Smooth muscle cell (in vitro differentiated cells): Measurements from ENCODE around the gene TUBGCP4. TPM values are rescaled to one million over a fixed set of nuclear protein-coding genes. Genes with fewer than 3 reads are reported as not detected.

Experiments used
- DNase-seq: peaks from one replicate; lab custom pipeline; 2025; ENCODE audit not compliant: unreplicated experiment; lab: John Stamatoyannopoulos, UW
- H2AFZ ChIP-seq: fragments of 200-600 bp; sonication (generic); 2 replicates; pipeline ENCODE4 v1.6.0; 2016; ENCODE audit warnings: antibody characterized with exemption, low read depth, mild to moderate bottlenecking
- H3F3A ChIP-seq: fragments of 200-600 bp; sonication (generic); 2 replicates; pipeline ENCODE4 v1.6.0; 2017; ENCODE audit warnings: antibody characterized with exemption, low read depth
- H3K27ac ChIP-seq: fragments of 200-600 bp; sonication (generic); 2 replicates; pipeline ENCODE4 v1.5.1; 2016; ENCODE audit warnings: low read depth, mild to moderate bottlenecking
- H3K27me3 ChIP-seq: fragments of 200-600 bp; sonication (generic); 2 replicates; pipeline ENCODE4 v1.6.1; 2016; ENCODE audit warnings: low read depth, mild to moderate bottlenecking
- H3K36me3 ChIP-seq: fragments of 200-600 bp; sonication (generic); 2 replicates; pipeline ENCODE4 v1.5.1; 2016; ENCODE audit warnings: low read depth
- H3K4me1 ChIP-seq: fragments of 200-600 bp; sonication (generic); 2 replicates; pipeline ENCODE4 v1.5.1; 2016; ENCODE audit warnings: low read depth
- H3K4me2 ChIP-seq: fragments of 200-600 bp; sonication (generic); 2 replicates; pipeline ENCODE4 v1.6.0; 2016; ENCODE audit warnings: mild to moderate bottlenecking
- H3K4me3 ChIP-seq: fragments of 200-600 bp; sonication (generic); 2 replicates; pipeline ENCODE4 v1.5.1; 2016; ENCODE audit warnings: mild to moderate bottlenecking
- H3K79me2 ChIP-seq: fragments of 200-600 bp; sonication (generic); 2 replicates; pipeline ENCODE4 v1.6.0; 2016; ENCODE audit warnings: low read depth, mild to moderate bottlenecking
- H3K9ac ChIP-seq: fragments of 200-600 bp; sonication (generic); 2 replicates; pipeline ENCODE4 v1.6.0; 2016; ENCODE audit warnings: low read depth
- H3K9me3 ChIP-seq: fragments of 200-600 bp; sonication (generic); replicated peaks from 2 replicates; pipeline ENCODE4 v1.5.1; 2016; ENCODE audit warnings: low read depth
- H4K20me1 ChIP-seq: fragments of 200-600 bp; sonication (generic); 2 replicates; pipeline ENCODE4 v1.6.0; 2016; ENCODE audit warnings: low read depth
- WGBS: methylation state at CpG from one replicate; pipeline ENCODE4 v1.1.7; 2016; ENCODE audit warnings: low lambda C conversion rate; 5-methylcytosine and 5-hydroxymethylcytosine counted together
- polyA plus RNA-seq: library from polyadenylated mRNA; unstranded; fragments of >200 nt; fragmentation: Nextera tagmentation; extraction: Ambion mirVana; gene quantifications from 2 replicates; pipeline ENCODE4 v1.2.1, GENCODE V29; 2016
- total RNA-seq: library from RNA; depleted of rRNA; stranded (reverse); fragments of >200 nt; gene quantifications from 2 replicates; pipeline ENCODE4 v1.2.3, GENCODE V29; 2014
- TF ChIP-seq, protein P1 (sequence below): fragments of 200-600 bp; sonication (generic); IDR thresholded peaks from 2 replicates; pipeline ENCODE4 v1.5.1; 2017; ENCODE audit warnings: borderline replicate concordance, mild to moderate bottlenecking, antibody characterized with exemption; ENCODE audit not compliant: insufficient read depth, poor library complexity, severe bottlenecking

TUBGCP4 gene
- total and polyA plus RNA-seq, 2 experiments from 2014 or later: 10.2 to 11.4 TPM

- Histone ChIP-seq H3K79me2 (no peaks in the 10 kb centered on the region), H2AFZ (no peak overlapping the region), H3K9ac (no peak overlapping the region), H3K36me3 (peaks cover 36% of the 10 kb centered on the region), H3K9me3 (no peaks in the 10 kb centered on the region), H3K4me1 (no peaks in the 10 kb centered on the region), H3K4me2 (no peak overlapping the region), H3K27me3 (no peaks in the 10 kb centered on the region), H4K20me1 (peaks cover 8% of the 10 kb centered on the region), H3F3A (no peaks in the 10 kb centered on the region), H3K4me3 (no peak overlapping the region), H3K27ac (no peak overlapping the region)
- 100% methylated on average over 2 of the region's 2 CpGs for WGBS
- no peak for DNase-seq
- TF ChIP-seq, protein P1, sequence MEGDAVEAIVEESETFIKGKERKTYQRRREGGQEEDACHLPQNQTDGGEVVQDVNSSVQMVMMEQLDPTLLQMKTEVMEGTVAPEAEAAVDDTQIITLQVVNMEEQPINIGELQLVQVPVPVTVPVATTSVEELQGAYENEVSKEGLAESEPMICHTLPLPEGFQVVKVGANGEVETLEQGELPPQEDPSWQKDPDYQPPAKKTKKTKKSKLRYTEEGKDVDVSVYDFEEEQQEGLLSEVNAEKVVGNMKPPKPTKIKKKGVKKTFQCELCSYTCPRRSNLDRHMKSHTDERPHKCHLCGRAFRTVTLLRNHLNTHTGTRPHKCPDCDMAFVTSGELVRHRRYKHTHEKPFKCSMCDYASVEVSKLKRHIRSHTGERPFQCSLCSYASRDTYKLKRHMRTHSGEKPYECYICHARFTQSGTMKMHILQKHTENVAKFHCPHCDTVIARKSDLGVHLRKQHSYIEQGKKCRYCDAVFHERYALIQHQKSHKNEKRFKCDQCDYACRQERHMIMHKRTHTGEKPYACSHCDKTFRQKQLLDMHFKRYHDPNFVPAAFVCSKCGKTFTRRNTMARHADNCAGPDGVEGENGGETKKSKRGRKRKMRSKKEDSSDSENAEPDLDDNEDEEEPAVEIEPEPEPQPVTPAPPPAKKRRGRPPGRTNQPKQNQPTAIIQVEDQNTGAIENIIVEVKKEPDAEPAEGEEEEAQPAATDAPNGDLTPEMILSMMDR: no peak
Measured at GRCh38 chr15:43406808-43407207, 35.9 kb downstream of the TUBGCP4 start.

GRCh38 chr15:43408789-43409188, 37.9 kb downstream of the TUBGCP4 start:
- Histone ChIP-seq H3K4me1 (no peaks in the 10 kb centered on the region), H3K27me3 (no peaks in the 10 kb centered on the region), H3K9ac (no peak overlapping the region), H3K36me3 (peaks cover 41% of the 10 kb centered on the region), H3K9me3 (no peaks in the 10 kb centered on the region), H3K4me3 (no peak overlapping the region), H3K27ac (no peak overlapping the region), H2AFZ (no peak overlapping the region), H3F3A (no peaks in the 10 kb centered on the region), H3K4me2 (no peak overlapping the region), H4K20me1 (peaks cover 8% of the 10 kb centered on the region), H3K79me2 (no peaks in the 10 kb centered on the region)
- TF ChIP-seq, protein P1: no peak
- DNase-seq: no peak
- WGBS: 73% methylated on average over 4 of the region's 4 CpGs

GRCh38 chr15:43410572-43411214, 39.8 kb downstream of the TUBGCP4 start:
- H3K36me3 ChIP-seq: peaks cover 34% of the 10 kb centered on the region
- no peak overlapping the region for H3K9ac ChIP-seq
- no peak overlapping the region for H2AFZ ChIP-seq
- no peaks in the 10 kb centered on the region for H3K9me3 ChIP-seq
- TF ChIP-seq, protein P1: no peak
- no peaks in the 10 kb centered on the region for H3K27me3 ChIP-seq
- H3K4me1 ChIP-seq: no peaks in the 10 kb centered on the region
- peaks cover 14% of the 10 kb centered on the region for H4K20me1 ChIP-seq
- no peak overlapping the region for H3K4me3 ChIP-seq
- no peak overlapping the region for H3K4me2 ChIP-seq
- H3K27ac ChIP-seq: peak overlapping the region; percentile 35
- no peak for DNase-seq
- H3F3A ChIP-seq: no peaks in the 10 kb centered on the region
- WGBS: 78% methylated on average over 5 of the region's 5 CpGs
- H3K79me2 ChIP-seq: no peaks in the 10 kb centered on the region

DNA sequence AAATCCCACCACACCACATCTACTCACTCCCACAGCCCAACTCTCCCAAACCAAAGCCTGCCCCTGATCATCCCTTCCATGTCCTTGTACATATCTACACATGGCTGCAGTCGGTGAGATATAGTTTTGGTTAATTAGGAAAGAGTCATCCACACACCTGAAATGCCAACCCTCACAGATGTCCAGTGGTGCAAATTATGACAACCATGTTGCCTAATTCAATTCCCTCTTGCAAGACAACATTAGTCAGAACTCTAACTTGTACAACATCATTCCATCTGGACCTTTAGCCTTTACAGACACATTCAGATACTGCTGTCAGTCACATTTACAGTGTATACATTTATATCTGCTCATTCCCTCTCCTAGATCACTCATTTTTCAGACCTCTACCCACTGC, 41.2 kb downstream of the TUBGCP4 start:
- no peaks in the 10 kb centered on the region for H3K4me1 ChIP-seq
- H2AFZ ChIP-seq: no peak overlapping the region
- no peaks in the 10 kb centered on the region for H3K79me2 ChIP-seq
- H3F3A ChIP-seq: no peaks in the 10 kb centered on the region
- H3K4me3 ChIP-seq: no peak overlapping the region
- TF ChIP-seq, protein P1: no peak
- no peaks in the 10 kb centered on the region for H3K9me3 ChIP-seq
- peaks cover 14% of the 10 kb centered on the region for H4K20me1 ChIP-seq
- H3K9ac ChIP-seq: no peak overlapping the region
- no peaks in the 10 kb centered on the region for H3K27me3 ChIP-seq
- 94% methylated on average over 1 of the region's 1 CpG for WGBS
- H3K27ac ChIP-seq: no peak overlapping the region
- DNase-seq: no peak
- H3K4me2 ChIP-seq: no peak overlapping the region
- H3K36me3 ChIP-seq: peaks cover 39% of the 10 kb centered on the region
